ENCODE measurements around the gene HYAL3. TPM values are rescaled to one million over a fixed set of nuclear protein-coding genes. Genes with fewer than 3 reads are reported as not detected.
A peak's percentile ranks its signal among the peaks of the same experiment; 100 is the strongest.

Gene HYAL3
- total RNA-seq, 5 donors from 2014 or later (not counting 1 experiment from before 2014, with no cell fraction given), result 2.6 to 6.2 (median 3.9) TPM

GRCh38 chr3:50242851-50243542, 56.2 kb downstream of the HYAL3 start:
- H3K4me3 ChIP-seq (ENCODE audit: control insufficient read depth in 1 of 2, extremely low read depth in 1 of 2, low read length in 1 of 2), result peak overlapping the region; percentile 4 to 10
- peak overlapping the region; percentile 95 for H3K27ac Mint-ChIP-seq
- no peaks in the 10 kb centered on the region for H3K9me3 ChIP-seq
- ATAC-seq (replicated peaks in 1 of 4), result no peak
- H3K36me3 ChIP-seq (ENCODE audit: control insufficient read depth in 2 of 2, extremely low read depth in 1 of 2, insufficient read depth in 1 of 2, low read length in 1 of 2), result peaks cover 9 to 52% of the 10 kb centered on the region in 2 donors
- 13% methylated on average over 10 of the region's 14 CpGs for WGBS (ENCODE audit: insufficient coverage)
- CTCF ChIA-PET, result interaction anchor here in 1 of 2 donors (0.7 to 2.2 kb wide), 6 partner anchors 7 to 49 kb away, joined by 3 to 5 read pairs (median 4); partner anchors contain the start of gene GNAI2
- peaks cover 89 to 93% (median 91%) of the 10 kb centered on the region in 3 donors for H3K4me1 Mint-ChIP-seq
- peak overlapping the region; percentile 63 to 80 (median 64) for H3K4me3 Mint-ChIP-seq
- peaks cover 10% of the 10 kb centered on the region for H3K36me3 Mint-ChIP-seq
- DNase-seq, result peak in 17 of 35 experiments; percentile 19 to 68 (median 33)
- H3K4me1 ChIP-seq (ENCODE audit: control insufficient read depth in 1 of 2, extremely low read depth in 1 of 2, insufficient read depth in 2 of 2, low read length in 2 of 2), result peaks cover 68 to 100% of the 10 kb centered on the region in 2 experiments
- H3K27ac ChIP-seq (ENCODE audit: low read length), result peak overlapping the region; percentile 79
- POLR2A ChIA-PET, result no interaction called here
- no peaks in the 10 kb centered on the region for H3K27me3 Mint-ChIP-seq
- no peaks in the 10 kb centered on the region for H3K9me3 Mint-ChIP-seq
- H3K27me3 ChIP-seq (replicated peaks in 1 of 2; ENCODE audit: control insufficient read depth in 2 of 2, extremely low read depth in 1 of 2, insufficient read depth in 2 of 2, low read length in 1 of 2), result no peaks in the 10 kb centered on the region

Other genes starting within 250 kb of the HYAL3 start
- 100 to 1,000 TPM; 293 to 354 (median 316) TPM for gene RBM5, start 210.5 kb downstream of the HYAL3 start, total RNA-seq
- under 1 TPM in 4 of 5 donors, not detected in 1; 0.32 to 0.46 (median 0.36) TPM for gene SEMA3F, start 144.1 kb downstream of the HYAL3 start, total RNA-seq
- gene GNAT1, start 107.8 kb downstream of the HYAL3 start, total RNA-seq, result under 1 TPM in 1 of 5 donors, not detected in 4; 0.28 TPM
- under 1 TPM in 4 of 5 donors, not detected in 1; 0.29 to 0.98 (median 0.44) TPM for gene SLC38A3, start 94.1 kb downstream of the HYAL3 start, total RNA-seq
- gene GNAI2, start 63.2 kb downstream of the HYAL3 start, total RNA-seq, result 100 to 1,000 TPM; 257 to 313 (median 287) TPM
- gene SEMA3B, start 30.3 kb downstream of the HYAL3 start, total RNA-seq, result 1 to 10 TPM in 3 of 5 donors, under 1 TPM in 2; 0.33 to 2.5 (median 1.5) TPM
- not detected for gene LSMEM2, start 20.3 kb downstream of the HYAL3 start, total RNA-seq
- 10 to 100 TPM; 50.0 to 91.2 (median 75.9) TPM for gene IFRD2, start 7.0 kb downstream of the HYAL3 start, total RNA-seq
- 10 to 100 TPM; 33.8 to 45.7 (median 43.9) TPM for gene NAA80, start within 50 bp of the HYAL3 start, total RNA-seq
- under 1 TPM in 3 of 5 donors, not detected in 2; 0.61 to 0.79 (median 0.69) TPM for gene HYAL1, start 4.2 kb upstream of the HYAL3 start, total RNA-seq
- gene HYAL2, start 23.3 kb upstream of the HYAL3 start, total RNA-seq, result 1 to 10 TPM in 4 of 5 donors, under 1 TPM in 1; 0.50 to 6.8 (median 3.0) TPM
- gene TUSC2, start 28.8 kb upstream of the HYAL3 start, total RNA-seq, result 10 to 100 TPM; 14.9 to 33.1 (median 26.8) TPM
- 100 to 1,000 TPM in 1 of 5 donors, 10 to 100 TPM in 4; 73.2 to 153 (median 79.6) TPM for gene RASSF1, start 41.4 kb upstream of the HYAL3 start, total RNA-seq
- 1 to 10 TPM; 1.2 to 6.1 (median 2.9) TPM for gene ZMYND10, start 46.3 kb upstream of the HYAL3 start, total RNA-seq
- 10 to 100 TPM; 26.6 to 52.2 (median 48.1) TPM for gene NPRL2, start 51.4 kb upstream of the HYAL3 start, total RNA-seq
- gene CYB561D2, start 51.5 kb upstream of the HYAL3 start, total RNA-seq, result 10 to 100 TPM; 25.7 to 45.3 (median 32.7) TPM
- 10 to 100 TPM; 13.9 to 35.2 (median 33.1) TPM for gene TMEM115, start 60.1 kb upstream of the HYAL3 start, total RNA-seq
- gene CACNA2D2, start 204.2 kb upstream of the HYAL3 start, total RNA-seq, result 1 to 10 TPM; 2.6 to 8.9 (median 4.1) TPM